Sciatic nerve (tissue), 2 donors: ENCODE data around the gene IFIT3. TPM values are rescaled to one million over a fixed set of nuclear protein-coding genes. Genes with fewer than 3 reads are reported as not detected.

Experiments used
- ATAC-seq: fragments of 200-7000 bp; cut with Tn5 transposase; one replicate; pipeline ENCODE4 v1.9.1; 2020; ENCODE audit warnings: mild to moderate bottlenecking, moderate library complexity
- DNase-seq: peaks from one replicate; pipeline ENCODE4 v3.0.0-alpha.2; 2020; ENCODE audit warnings: low spot score
- intact Hi-C: fragments of 100-400 bp; cut with DNase I; formaldehyde crosslinking; loops from one replicate; pipeline ENCODE4 v1.14.2; 2022
- total RNA-seq: library from RNA; stranded (reverse); fragmentation: NEBNext Ultra II Directional; extraction: Animal tissue kit (Norgen Biotek cat#: 25700); gene quantifications from one replicate; pipeline ENCODE4 v1.2.1, GENCODE V29; 2021
- donor health status: DM: no; HTN: no; CAD: no.
- donor health status: DM: no; HTN: no; CAD: no.

IFIT3 gene
- total RNA-seq, 1 donor from 2014 or later, result 25.5 TPM

DNA sequence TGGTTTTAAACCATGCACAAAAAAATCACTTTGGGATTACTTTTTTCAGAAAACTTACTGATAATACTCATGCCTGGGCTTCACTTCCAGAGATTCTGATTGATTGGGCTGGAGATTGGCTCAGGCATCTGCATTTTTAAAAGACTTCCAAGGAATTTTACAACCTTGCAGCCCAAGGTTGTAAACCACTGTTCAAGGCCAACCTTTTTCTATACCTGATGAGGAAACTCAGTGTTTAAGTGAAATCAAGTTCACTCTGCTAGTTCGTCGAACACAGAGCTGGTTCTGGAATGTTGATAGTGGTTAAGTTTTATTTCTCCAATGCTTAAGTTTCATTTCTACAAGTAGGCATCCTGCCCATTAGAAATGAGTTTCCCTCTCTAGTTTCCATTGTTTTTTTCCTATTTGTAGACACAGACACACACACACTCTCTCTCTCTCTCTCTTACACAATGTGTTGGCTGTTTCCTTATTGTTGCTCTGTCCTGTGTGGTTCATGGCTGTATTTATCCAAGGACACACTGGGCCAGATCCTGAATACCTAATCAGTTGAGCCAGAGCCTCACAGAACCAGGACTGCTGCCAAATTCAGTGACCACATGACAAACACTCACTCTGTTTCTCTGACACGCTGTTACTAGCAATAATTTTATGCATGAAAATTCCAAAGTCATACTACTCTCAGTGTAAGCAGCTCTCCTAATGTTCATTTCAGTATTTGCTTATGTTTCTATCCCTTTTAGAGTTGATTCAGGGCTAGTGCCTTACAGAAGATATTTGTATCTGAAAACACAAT is 46.3 kb downstream of the IFIT3 start:
- intact Hi-C loops, result no loop called here
- DNase-seq (peak; percentile 88), ATAC-seq (peak; percentile 98)

DNA sequence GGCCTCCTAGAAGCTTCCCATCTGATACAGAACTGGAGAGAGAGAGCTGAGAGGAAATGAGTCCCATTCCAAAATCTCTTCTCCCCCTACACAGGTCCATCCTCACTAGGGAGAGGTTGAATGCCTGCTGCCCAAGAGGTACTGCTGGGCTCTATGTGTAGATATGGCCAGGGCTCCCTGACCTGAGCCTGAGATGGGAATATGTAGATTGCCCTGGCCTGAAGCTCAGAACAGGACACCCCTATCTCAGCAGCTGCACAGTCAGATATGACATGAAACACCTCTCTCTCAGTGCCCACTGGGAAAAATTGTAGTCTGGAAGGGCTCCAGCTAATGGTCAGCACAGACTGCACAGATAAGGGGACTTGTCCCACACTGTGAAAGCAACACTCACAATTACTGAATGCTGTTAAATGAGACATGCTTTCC is 46.9 kb downstream of the IFIT3 start:
- no peak for ATAC-seq
- no peak for DNase-seq
- intact Hi-C loops, result no loop called here

DNA sequence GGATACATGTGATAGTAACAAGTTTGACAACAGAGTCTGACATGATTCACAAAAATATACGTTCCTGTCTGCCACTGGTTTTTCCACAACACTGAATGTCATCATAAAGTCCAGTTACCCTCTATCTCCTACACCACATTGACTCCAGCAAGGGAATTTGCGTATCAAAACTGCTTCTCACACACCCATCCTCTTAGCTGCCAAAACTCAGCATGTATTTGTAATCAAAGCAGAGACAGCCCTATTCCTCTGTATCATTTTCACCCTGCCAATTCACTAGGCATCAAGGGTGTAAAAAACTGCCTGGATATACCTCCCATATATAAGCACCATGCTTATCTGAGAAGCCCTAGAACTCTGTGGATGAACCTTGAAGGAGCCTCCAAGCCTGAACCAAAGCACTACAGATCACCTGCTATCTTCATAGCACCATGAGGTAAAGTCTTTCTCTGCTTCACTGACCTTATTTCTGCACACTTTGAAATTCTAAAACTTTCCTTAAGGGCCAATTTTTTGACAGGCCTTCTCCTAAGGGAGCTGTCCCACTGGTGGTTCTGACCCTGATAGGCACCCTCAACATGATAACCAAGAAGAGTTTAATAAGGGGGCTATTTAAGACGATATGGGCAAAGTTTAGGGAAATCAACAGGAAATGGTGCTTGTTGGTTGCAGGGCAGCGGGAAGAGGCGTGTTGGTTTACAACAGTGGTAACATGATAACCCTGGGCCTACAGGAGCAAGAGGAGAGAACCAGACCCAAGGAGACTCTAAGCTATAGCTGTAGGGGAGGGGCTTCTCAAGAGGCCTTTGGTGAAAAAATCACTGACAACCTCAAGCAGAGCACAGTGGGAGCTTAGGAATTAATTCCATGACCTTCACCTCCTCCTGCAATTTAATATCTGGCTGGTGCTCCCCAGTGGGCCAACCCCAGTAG is 50.2 kb downstream of the IFIT3 start, which contains the start of gene IFIT1B:
TSS of gene IFIT1B (plus strand) at position 352 of the 933 bp plus-strand sequence. CDS start at position 432, 80 bp downstream.
- ATAC-seq (no peak), DNase-seq (no peak)
- intact Hi-C loops, result no loop called here

DNA sequence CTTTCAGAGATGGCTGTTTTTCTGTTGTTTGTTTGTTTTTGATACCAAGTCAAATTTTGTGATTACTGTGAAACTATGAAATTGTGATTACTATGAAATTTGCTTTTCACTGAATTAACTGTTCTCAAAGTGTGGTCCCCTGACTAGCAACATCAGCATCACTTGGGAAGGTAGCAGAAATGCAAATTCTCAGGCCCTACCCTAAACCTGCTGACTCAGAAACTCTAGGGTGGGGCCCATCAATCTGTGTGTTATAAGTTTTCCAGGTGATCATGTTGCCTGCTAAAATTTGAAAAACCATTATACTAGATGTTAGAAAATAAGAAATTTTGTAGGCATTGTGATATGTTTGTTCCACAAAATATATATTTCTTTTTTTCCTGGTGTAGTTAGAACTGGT is 51.3 kb downstream of the IFIT3 start:
- DNase-seq, result no peak
- no peak for ATAC-seq
- intact Hi-C loops, result no loop called here

DNA sequence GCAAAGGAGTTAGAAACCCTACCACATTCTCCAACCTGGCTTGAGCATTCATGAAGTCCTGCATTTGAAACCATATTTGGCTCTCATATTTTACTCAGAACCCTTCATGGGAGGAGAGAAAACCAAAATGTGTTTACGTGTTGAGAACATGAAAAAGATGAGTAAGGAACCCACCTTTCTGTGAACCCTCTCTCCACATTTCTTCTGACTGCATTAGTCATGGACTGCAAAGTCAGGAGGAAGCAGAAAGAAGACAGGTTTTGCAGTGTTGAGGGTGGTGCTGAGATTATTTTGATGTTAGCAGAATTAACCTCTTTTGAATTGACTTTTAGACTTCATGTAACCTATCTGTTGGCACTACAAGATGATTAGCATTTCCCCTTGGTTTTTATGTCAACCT is 55.0 kb downstream of the IFIT3 start:
- DNase-seq, result no peak
- no peak for ATAC-seq
- intact Hi-C loops, result no loop called here

DNA sequence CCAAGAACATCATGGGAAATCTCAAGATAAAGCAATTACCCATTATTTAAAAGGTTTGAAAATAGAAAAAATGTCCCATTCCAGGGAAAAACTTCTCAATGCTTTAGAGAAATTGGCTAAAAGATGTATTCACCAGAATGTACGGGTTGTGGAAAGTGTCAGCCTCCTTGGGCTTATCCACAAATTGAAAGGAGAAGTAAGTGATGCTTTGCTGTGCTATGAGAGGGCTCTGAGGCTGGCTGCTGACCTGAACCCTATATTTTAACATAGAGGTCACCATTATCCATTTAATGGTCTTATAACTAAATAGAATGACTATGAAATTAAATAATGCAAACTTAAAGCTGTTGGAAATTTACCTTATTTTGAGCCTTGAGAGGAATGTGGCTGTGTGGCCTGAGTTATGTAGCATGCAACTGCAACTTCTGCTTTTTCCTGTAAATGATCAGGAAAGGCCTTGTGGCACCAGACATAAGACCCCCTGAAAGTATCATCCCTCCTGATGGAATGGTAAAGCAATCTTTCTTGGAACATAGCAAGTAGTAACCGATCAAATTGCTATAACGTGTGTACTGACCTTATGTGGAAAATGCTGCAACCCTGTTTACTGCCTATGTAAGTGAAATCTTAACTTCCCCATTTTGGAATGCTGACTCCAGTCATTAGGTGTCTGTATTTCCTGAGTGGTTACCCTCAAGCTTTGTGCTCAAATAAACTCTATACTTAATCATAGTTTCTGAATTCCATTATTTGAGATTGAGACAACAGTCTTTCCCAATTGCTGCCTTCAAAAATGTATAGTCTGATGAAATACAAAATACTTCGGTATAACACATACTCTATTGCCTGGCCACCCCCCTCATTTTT is 56.9 kb downstream of the IFIT3 start:
- peak; percentile 64 for ATAC-seq
- DNase-seq, result no peak
- intact Hi-C loops, result no loop called here

DNA sequence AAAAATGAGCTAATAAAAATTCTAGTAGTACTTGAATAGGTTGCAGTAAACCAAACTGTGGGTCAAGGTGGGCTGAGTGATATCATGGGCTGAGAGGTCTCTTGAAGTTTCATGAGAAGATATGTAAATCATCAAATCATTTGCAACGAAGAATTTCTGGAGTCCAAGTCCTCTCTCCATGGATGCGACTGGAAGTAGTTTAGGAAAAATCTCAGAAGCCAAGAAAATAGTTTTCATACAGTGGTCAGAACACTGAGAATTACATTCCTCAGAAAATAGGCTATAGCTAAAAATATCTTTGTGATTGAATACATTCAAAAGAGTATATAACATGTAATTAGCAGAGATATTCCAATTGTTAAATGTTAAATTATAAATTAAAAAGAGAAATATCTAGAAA is 61.0 kb downstream of the IFIT3 start:
- no peak for ATAC-seq
- no peak for DNase-seq
- intact Hi-C loops, result no loop called here

DNA sequence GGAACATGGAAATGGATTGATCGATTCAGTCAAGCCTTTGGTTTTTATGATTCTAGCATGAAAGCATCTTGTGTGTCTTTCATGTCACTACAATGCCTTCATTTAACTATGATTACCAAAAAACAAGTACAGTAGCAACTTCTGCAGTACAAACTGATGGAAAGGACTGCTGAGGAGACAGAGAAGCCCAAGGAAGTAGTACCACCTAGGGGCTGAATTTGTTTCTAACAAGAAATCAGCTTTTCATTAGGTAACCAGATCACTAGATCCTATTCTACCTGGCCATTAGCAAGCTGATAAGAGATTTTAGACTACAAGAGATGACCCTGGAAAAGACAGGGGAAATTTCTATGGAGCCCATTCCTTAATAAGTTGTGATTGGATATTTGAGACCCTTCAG is 61.5 kb downstream of the IFIT3 start:
- no peak for DNase-seq

More for the DNA sequence above, 61.5 kb downstream of the IFIT3 start:
- ATAC-seq, result peak; percentile 41
- intact Hi-C loops, result no loop called here

Other genes starting within 250 kb of the IFIT3 start
- gene CH25H, start 120.7 kb upstream of the IFIT3 start, total RNA-seq, result 8.8 TPM
- gene LIPA, start 76.2 kb upstream of the IFIT3 start, total RNA-seq, result 72.5 TPM
- gene IFIT2, start 26.0 kb upstream of the IFIT3 start, total RNA-seq, result 19.9 TPM
- 6.3 TPM for gene IFIT1B, start 50.1 kb downstream of the IFIT3 start, total RNA-seq
- 21.0 TPM for gene IFIT1, start 64.6 kb downstream of the IFIT3 start, total RNA-seq
- gene IFIT5, start 86.6 kb downstream of the IFIT3 start, total RNA-seq, result 17.4 TPM
- 10.3 TPM for gene SLC16A12, start 207.6 kb downstream of the IFIT3 start, total RNA-seq